Keratinocyte (primary cell): Measurements from ENCODE around the gene MYBPC3. TPM values are rescaled to one million over a fixed set of nuclear protein-coding genes. Genes with fewer than 3 reads are reported as not detected.

Source experiments
- DNase-seq: peaks from one replicate; pipeline ENCODE4 v3.0.0-alpha.2; 2011; ENCODE audit warnings: low read depth, missing footprints, low spot score
- FAIRE-seq: peaks from 2 replicates; lab custom pipeline; 2011; peaks lifted over from hg19 to GRCh38; lab: Jason Lieb, UNC
- H2AFZ ChIP-seq: 2 replicates; pipeline ENCODE4 v1.6.0; 2012; ENCODE audit warnings: low read length, control low read depth, inconsistent platforms; ENCODE audit not compliant: control insufficient read depth
- H3K27ac ChIP-seq: 2 replicates; pipeline ENCODE4 v1.5.1; 2011; ENCODE audit warnings: low read length; ENCODE audit not compliant: control insufficient read depth, insufficient read depth
- H3K27me3 ChIP-seq: 3 replicates; pipeline ENCODE4 v1.6.0; 2011; ENCODE audit warnings: low read length; ENCODE audit not compliant: control insufficient read depth, insufficient read depth; ENCODE audit errors: extremely low read depth
- H3K36me3 ChIP-seq, 2 experiments: 2 replicates in 1 of 2; 3 replicates in 1 of 2; pipeline ENCODE4 v1.5.1; 2011; ENCODE audit warnings: low read length in 2 of 2, mild to moderate bottlenecking in 1 of 2; ENCODE audit not compliant: control insufficient read depth in 2 of 2, insufficient read depth in 2 of 2; ENCODE audit errors: extremely low read depth in 1 of 2
- H3K4me1 ChIP-seq: 3 replicates; pipeline ENCODE4 v1.5.1; 2011; ENCODE audit warnings: low read length; ENCODE audit not compliant: control insufficient read depth, insufficient read depth; ENCODE audit errors: extremely low read depth
- H3K4me2 ChIP-seq: 3 replicates; pipeline ENCODE4 v1.6.0; 2011; ENCODE audit warnings: low read depth, low read length; ENCODE audit not compliant: control insufficient read depth, insufficient read depth; ENCODE audit errors: extremely low read depth
- H3K4me3 ChIP-seq, 3 experiments: fragments of 200-600 bp in 1 of 3; sonication (generic) in 1 of 3; 2 replicates in 2 of 3; 3 replicates in 1 of 3; pipeline ENCODE4 v1.5.1; 2011 to 2016; ENCODE audit warnings: low read length in 3 of 3, mild to moderate bottlenecking in 3 of 3, control low read depth in 2 of 3, inconsistent platforms in 1 of 3, low read depth in 1 of 3, mixed read lengths in 1 of 3, mixed run types in 1 of 3, moderate library complexity in 1 of 3; ENCODE audit not compliant: control insufficient read depth in 2 of 3, insufficient read depth in 2 of 3; ENCODE audit errors: extremely low read depth in 1 of 3
- H3K79me2 ChIP-seq: 2 replicates; pipeline ENCODE4 v1.6.0; 2012; ENCODE audit warnings: low read length; ENCODE audit not compliant: control insufficient read depth, insufficient read depth
- H3K9ac ChIP-seq: 3 replicates; pipeline ENCODE4 v1.6.0; 2011; ENCODE audit warnings: low read length; ENCODE audit not compliant: control insufficient read depth, insufficient read depth; ENCODE audit errors: extremely low read depth
- H3K9me1 ChIP-seq: 3 replicates; pipeline ENCODE4 v1.6.0; 2011; ENCODE audit warnings: low read length; ENCODE audit not compliant: control insufficient read depth, insufficient read depth; ENCODE audit errors: extremely low read depth
- H3K9me3 ChIP-seq: 2 replicates; pipeline ENCODE4 v1.5.1; 2012; ENCODE audit warnings: low read depth, low read length; ENCODE audit not compliant: control insufficient read depth
- H4K20me1 ChIP-seq: 3 replicates; pipeline ENCODE4 v1.6.0; 2011; ENCODE audit warnings: low read length; ENCODE audit not compliant: control insufficient read depth, insufficient read depth; ENCODE audit errors: extremely low read depth
- EZH2 ChIP-seq: IDR thresholded peaks from one replicate; pipeline ENCODE4 v1.6.1; 2012; ENCODE audit warnings: inconsistent platforms, mild to moderate bottlenecking, low read length, moderate library complexity
- dilution Hi-C: fragments of 300-500 bp; cut with MboI; formaldehyde crosslinking; loops from one replicate; pipeline ENCODE4 v1.7.0; 2020; ENCODE audit warnings: low sequenced_read_pairs; ENCODE audit not compliant: extremely low pct_ligation_motif_present
- polyA plus RNA-seq, 5 experiments: library from polyadenylated mRNA; depleted of rRNA in 3 of 5; stranded (reverse) in 3 of 5; stranded (forward) in 1 of 5; unstranded in 1 of 5; fragments of >200 nt; gene quantifications; 1 replicate in 1 of 5; 2 replicates in 3 of 5; 3 replicates in 1 of 5; pipeline versions ENCODE4 v1.2.1 to v1.2.3, GENCODE V29; 2011 to 2012; ENCODE audit warnings: missing spikeins in 2 of 5, low read depth in 1 of 5, low replicate concordance in 1 of 5
- TF ChIP-seq, protein P1 (sequence below), 3 experiments: IDR thresholded peaks in 1 of 3; conservative IDR thresholded peaks in 1 of 3; optimal IDR thresholded peaks in 1 of 3; 2 replicates in 2 of 3; 3 replicates in 1 of 3; pipeline versions ENCODE3 to v1.5.1; 2011; ENCODE audit warnings: low read length in 3 of 3, mild to moderate bottlenecking in 3 of 3, moderate library complexity in 2 of 3, control low read depth in 1 of 3, inconsistent platforms in 1 of 3; ENCODE audit not compliant: insufficient read depth in 2 of 3; ENCODE audit errors: extremely low read depth in 1 of 3

Gene MYBPC3
- polyA plus RNA-seq, 1 donor (not counting 4 experiments of a cell fraction or from before 2014, with no cell fraction given) = not detected

- Histone ChIP-seq H3K9me1 (no peaks in the 10 kb centered on the region), H3K27ac (no peak overlapping the region), H3K9me3 (no peaks in the 10 kb centered on the region), H3K4me1 (no peaks in the 10 kb centered on the region), H2AFZ (no peak overlapping the region), H3K79me2 (no peaks in the 10 kb centered on the region), H3K9ac (no peak overlapping the region), H3K4me2 (no peak overlapping the region), H4K20me1 (no peaks in the 10 kb centered on the region), H3K27me3 (no peaks in the 10 kb centered on the region), H3K36me3 (no peaks in the 10 kb centered on the region), H3K4me3 (no peak overlapping the region)
- TF ChIP-seq, protein P1, sequence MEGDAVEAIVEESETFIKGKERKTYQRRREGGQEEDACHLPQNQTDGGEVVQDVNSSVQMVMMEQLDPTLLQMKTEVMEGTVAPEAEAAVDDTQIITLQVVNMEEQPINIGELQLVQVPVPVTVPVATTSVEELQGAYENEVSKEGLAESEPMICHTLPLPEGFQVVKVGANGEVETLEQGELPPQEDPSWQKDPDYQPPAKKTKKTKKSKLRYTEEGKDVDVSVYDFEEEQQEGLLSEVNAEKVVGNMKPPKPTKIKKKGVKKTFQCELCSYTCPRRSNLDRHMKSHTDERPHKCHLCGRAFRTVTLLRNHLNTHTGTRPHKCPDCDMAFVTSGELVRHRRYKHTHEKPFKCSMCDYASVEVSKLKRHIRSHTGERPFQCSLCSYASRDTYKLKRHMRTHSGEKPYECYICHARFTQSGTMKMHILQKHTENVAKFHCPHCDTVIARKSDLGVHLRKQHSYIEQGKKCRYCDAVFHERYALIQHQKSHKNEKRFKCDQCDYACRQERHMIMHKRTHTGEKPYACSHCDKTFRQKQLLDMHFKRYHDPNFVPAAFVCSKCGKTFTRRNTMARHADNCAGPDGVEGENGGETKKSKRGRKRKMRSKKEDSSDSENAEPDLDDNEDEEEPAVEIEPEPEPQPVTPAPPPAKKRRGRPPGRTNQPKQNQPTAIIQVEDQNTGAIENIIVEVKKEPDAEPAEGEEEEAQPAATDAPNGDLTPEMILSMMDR (optimal IDR thresholded peaks at IDR 0.05 in 1 of 3, IDR thresholded peaks at IDR 0.05 in 1 of 3, conservative IDR thresholded peaks at IDR 0.05 in 1 of 3; ENCODE audit: extremely low read depth in 1 of 3, insufficient read depth in 2 of 3, low read length in 3 of 3) = no peak
- no peak for TF ChIP-seq EZH2
- FAIRE-seq (no peak), DNase-seq (no peak)
- dilution Hi-C loops = no loop called here
Measured at GRCh38 chr11:47366020-47366490, 13.6 kb upstream of the MYBPC3 start.

- Histone ChIP-seq H3K27ac (no peak overlapping the region), H3K4me3 (no peak overlapping the region), H3K4me1 (no peaks in the 10 kb centered on the region), H3K36me3 (no peaks in the 10 kb centered on the region), H3K9ac (no peak overlapping the region), H3K79me2 (no peaks in the 10 kb centered on the region), H2AFZ (no peak overlapping the region), H3K4me2 (no peak overlapping the region), H4K20me1 (no peaks in the 10 kb centered on the region), H3K27me3 (no peaks in the 10 kb centered on the region), H3K9me1 (no peaks in the 10 kb centered on the region), H3K9me3 (no peaks in the 10 kb centered on the region)
- DNase-seq (no peak), FAIRE-seq (no peak)
- dilution Hi-C loops = no loop called here
- no peak for TF ChIP-seq EZH2
- TF ChIP-seq, protein P1 (optimal IDR thresholded peaks at IDR 0.05 in 1 of 3, IDR thresholded peaks at IDR 0.05 in 1 of 3, conservative IDR thresholded peaks at IDR 0.05 in 1 of 3; ENCODE audit: extremely low read depth in 1 of 3, insufficient read depth in 2 of 3, low read length in 3 of 3) = no peak
Measured at GRCh38 chr11:47361419-47361818, 8.9 kb upstream of the MYBPC3 start.
